ENCODE measurements around the gene MLIP.

GRCh38 chr6:54135665-54136369 lies 24.6 kb downstream of the MLIP start:
- TF ChIP-seq POLR2AphosphoS5 (IDR thresholded peaks at IDR 0.05) (no peak), CTCF (IDR thresholded peaks at IDR 0.05) (no peak), POLR2A (IDR thresholded peaks at IDR 0.05) (no peak), EP300 (IDR thresholded peaks at IDR 0.05) (no peak)

Measured in suprapubic skin (tissue), 4 donors.